ENCODE data around the gene SFT2D1. TPM values are rescaled to one million over a fixed set of nuclear protein-coding genes. Genes with fewer than 3 reads are reported as not detected.

The SFT2D1 gene
- total and polyA plus RNA-seq, 9 of the 15 experiments (the other 6 are each of a cell fraction or from before 2014, with no cell fraction given), result 54.4 to 140 (median 74.6) TPM

DNA sequence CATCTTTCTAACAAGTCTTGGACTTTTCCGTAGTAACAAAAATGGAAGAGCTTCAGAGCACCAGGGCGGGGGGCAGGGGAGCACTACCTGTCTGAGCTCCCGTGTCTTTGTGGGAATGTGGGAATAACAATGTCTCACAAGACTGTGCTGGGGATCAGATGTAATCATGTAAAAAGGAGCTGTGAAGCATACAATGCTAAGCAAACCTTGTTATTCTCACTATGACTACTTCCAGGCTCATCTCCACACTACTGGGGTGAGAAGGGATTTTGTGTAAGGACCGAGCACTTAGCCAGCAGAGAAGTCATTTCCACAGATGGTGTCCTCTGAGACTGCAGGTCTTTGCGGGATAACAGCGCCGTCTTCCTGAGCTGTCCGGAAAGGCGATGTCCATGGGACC, 61.2 kb downstream of the SFT2D1 start:
- BruUV-seq (replicated peaks), result no TSS peak
- Histone ChIP-seq H3K79me2 (ENCODE audit: control insufficient read depth, insufficient read depth, low read length) (no peaks in the 10 kb centered on the region), H3K27me3 (ENCODE audit: control insufficient read depth in 2 of 2, insufficient read depth in 2 of 2, low read length in 2 of 2) (peaks cover 47 to 72% of the 10 kb centered on the region in 2 experiments), H3K9me3 (replicated peaks; ENCODE audit: control insufficient read depth, insufficient read depth, low read depth, low read length) (no peaks in the 10 kb centered on the region), H3K4me1 (replicated peaks in 1 of 2; ENCODE audit: control insufficient read depth in 2 of 2, insufficient read depth in 2 of 2, low read length in 2 of 2) (no peaks in the 10 kb centered on the region), H3K9ac (ENCODE audit: insufficient read depth in 1 of 2, low read depth in 2 of 2, low read length in 2 of 2) (no peak overlapping the region), H4K20me1 (replicated peaks; ENCODE audit: control insufficient read depth, insufficient read depth, low read length) (no peaks in the 10 kb centered on the region), H3K9me1 (ENCODE audit: control insufficient read depth, insufficient read depth, low read length) (no peaks in the 10 kb centered on the region), H3K27ac (ENCODE audit: extremely low read depth, low read depth, low read length) (no peak overlapping the region), H3K36me3 (ENCODE audit: control insufficient read depth, insufficient read depth, low read length) (no peaks in the 10 kb centered on the region), H3K4me3 (no peak overlapping the region), H3K4me2 (ENCODE audit: insufficient read depth, low read length) (no peak overlapping the region), H2AFZ (ENCODE audit: low read depth, low read length) (no peak overlapping the region)
- POLR2A ChIA-PET, result interaction anchor here (0.5 to 1.6 kb wide), 6 partner anchors 11 to 142 kb away, joined by 3 read pairs; no protein-coding TSS in a partner anchor
- no peak for TF ChIP-seq ZSCAN32 (CRISPR knock-in tag; IDR thresholded peaks at IDR 0.05)
- no peak for TF ChIP-seq ZNF23 (CRISPR knock-in tag; IDR thresholded peaks at IDR 0.05)
- no peak for TF ChIP-seq SMAD1 (IDR thresholded peaks at IDR 0.05; ENCODE audit: low read depth, low read length, partially characterized antibody)
- TF ChIP-seq FOXK2 (conservative IDR thresholded peaks at IDR 0.05 in 1 of 2, IDR thresholded peaks at IDR 0.05 in 1 of 2; ENCODE audit: low read depth in 2 of 2), result no peak
- no peak for TF ChIP-seq ZNF134 (CRISPR knock-in tag; conservative IDR thresholded peaks at IDR 0.05)
- no peak for TF ChIP-seq TAF1 (IDR thresholded peaks at IDR 0.05; ENCODE audit: control insufficient read depth, extremely low read depth, insufficient read depth, low read length, severe bottlenecking)
- TF ChIP-seq HNRNPUL1 (IDR thresholded peaks at IDR 0.05; ENCODE audit: low read length), result no peak
- TF ChIP-seq, protein P1, sequence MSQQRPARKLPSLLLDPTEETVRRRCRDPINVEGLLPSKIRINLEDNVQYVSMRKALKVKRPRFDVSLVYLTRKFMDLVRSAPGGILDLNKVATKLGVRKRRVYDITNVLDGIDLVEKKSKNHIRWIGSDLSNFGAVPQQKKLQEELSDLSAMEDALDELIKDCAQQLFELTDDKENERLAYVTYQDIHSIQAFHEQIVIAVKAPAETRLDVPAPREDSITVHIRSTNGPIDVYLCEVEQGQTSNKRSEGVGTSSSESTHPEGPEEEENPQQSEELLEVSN (IDR thresholded peaks at IDR 0.05; ENCODE audit: borderline replicate concordance in 1 of 2, extremely low read depth in 1 of 2, insufficient read depth in 1 of 2, insufficient read length in 1 of 2, low read depth in 1 of 2, low read length in 1 of 2, poor library complexity in 1 of 2, severe bottlenecking in 1 of 2), result no peak
- TF ChIP-seq, protein P2, sequence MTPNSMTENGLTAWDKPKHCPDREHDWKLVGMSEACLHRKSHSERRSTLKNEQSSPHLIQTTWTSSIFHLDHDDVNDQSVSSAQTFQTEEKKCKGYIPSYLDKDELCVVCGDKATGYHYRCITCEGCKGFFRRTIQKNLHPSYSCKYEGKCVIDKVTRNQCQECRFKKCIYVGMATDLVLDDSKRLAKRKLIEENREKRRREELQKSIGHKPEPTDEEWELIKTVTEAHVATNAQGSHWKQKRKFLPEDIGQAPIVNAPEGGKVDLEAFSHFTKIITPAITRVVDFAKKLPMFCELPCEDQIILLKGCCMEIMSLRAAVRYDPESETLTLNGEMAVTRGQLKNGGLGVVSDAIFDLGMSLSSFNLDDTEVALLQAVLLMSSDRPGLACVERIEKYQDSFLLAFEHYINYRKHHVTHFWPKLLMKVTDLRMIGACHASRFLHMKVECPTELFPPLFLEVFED (CRISPR knock-in tag; conservative IDR thresholded peaks at IDR 0.05), result no peak
- no peak for TF ChIP-seq ZNF212 (CRISPR knock-in tag; IDR thresholded peaks at IDR 0.05)
- TF ChIP-seq HLTF (IDR thresholded peaks at IDR 0.05), result no peak
- ATAC-seq (no peak), DNase-seq (ENCODE audit: extremely low read depth in 1 of 4, low spot score in 3 of 4) (no peak), FAIRE-seq (no peak)
- intact Hi-C loops (cut with micrococcal nuclease) (no loop called here), in situ Hi-C loops (cut with MboI) (no loop called here)
- 0% methylated on average over 9 of the region's 9 CpGs for WGBS (ENCODE audit: insufficient coverage, low coverage, missing lambda C conversion rate)
- CTCF ChIA-PET (ENCODE audit: low intra/inter-chr PET ratio), result no interaction called here
